Measurements from ENCODE around the gene B4GALT5.

The B4GALT5 gene

GRCh38 chr20:49597825-49598395 lies 115.8 kb downstream of the B4GALT5 start:
- no peaks in the 10 kb centered on the region for H4K20me1 ChIP-seq (ENCODE audit: insufficient read depth, low read length)
- H3K79me2 ChIP-seq (ENCODE audit: low read length), result no peaks in the 10 kb centered on the region
- TF ChIP-seq CTCF (IDR thresholded peaks at IDR 0.05; ENCODE audit: low read depth, low read length) (no peak), EZH2phosphoT487 (IDR thresholded peaks at IDR 0.05; ENCODE audit: low read depth) (no peak)
- 0 out of 2 replicates have a peak, but pooled peaks cover 4% of the 10 kb centered on the region for H3K9me3 ChIP-seq (ENCODE audit: insufficient read depth, low read length)
- no peak overlapping the region for H2AFZ ChIP-seq (ENCODE audit: low read depth, low read length)
- H3K4me1 ChIP-seq (ENCODE audit: low read length), result peaks cover 16% of the 10 kb centered on the region
- no peaks in the 10 kb centered on the region for H3K36me3 ChIP-seq (replicated peaks; ENCODE audit: low read depth, low read length)
- H3K27me3 ChIP-seq (ENCODE audit: low read depth, low read length), result no peaks in the 10 kb centered on the region
- no peak overlapping the region for H3K9ac ChIP-seq (ENCODE audit: low read length)
- H3K27ac ChIP-seq (ENCODE audit: low read length), result no peak overlapping the region
- no peak overlapping the region for H3K4me2 ChIP-seq (ENCODE audit: low read length)
- no peak overlapping the region for H3K4me3 ChIP-seq (ENCODE audit: low read length)

- no peaks in the 10 kb centered on the region for H4K20me1 ChIP-seq (ENCODE audit: insufficient read depth, low read length)
- H3K4me2 ChIP-seq (ENCODE audit: low read length), result no peak overlapping the region
- no peak overlapping the region for H3K4me3 ChIP-seq (ENCODE audit: low read length)
- 0 out of 2 replicates have a peak, but pooled peaks cover 5% of the 10 kb centered on the region for H3K27me3 ChIP-seq (ENCODE audit: low read depth, low read length)
- no peaks in the 10 kb centered on the region for H3K79me2 ChIP-seq (ENCODE audit: low read length)
- no peak for TF ChIP-seq EZH2phosphoT487 (IDR thresholded peaks at IDR 0.05; ENCODE audit: low read depth)
- TF ChIP-seq CTCF (IDR thresholded peaks at IDR 0.05; ENCODE audit: low read depth, low read length), result no peak
- peaks cover 16% of the 10 kb centered on the region for H3K4me1 ChIP-seq (ENCODE audit: low read length)
- no peak overlapping the region for H3K9ac ChIP-seq (ENCODE audit: low read length)
- H2AFZ ChIP-seq (ENCODE audit: low read depth, low read length), result no peak overlapping the region
- no peak overlapping the region for H3K27ac ChIP-seq (ENCODE audit: low read length)
- H3K9me3 ChIP-seq (ENCODE audit: insufficient read depth, low read length), result 0 out of 2 replicates have a peak, but pooled peaks cover 4% of the 10 kb centered on the region
- H3K36me3 ChIP-seq (replicated peaks; ENCODE audit: low read depth, low read length), result no peaks in the 10 kb centered on the region
These were observed 117.7 kb downstream of the B4GALT5 start for GRCh38 chr20:49595811-49596561.

GRCh38 chr20:49595346-49595745 lies 118.3 kb downstream of the B4GALT5 start:
- H4K20me1 ChIP-seq (ENCODE audit: insufficient read depth, low read length), result no peaks in the 10 kb centered on the region
- no peaks in the 10 kb centered on the region for H3K36me3 ChIP-seq (replicated peaks; ENCODE audit: low read depth, low read length)
- H3K4me3 ChIP-seq (ENCODE audit: low read length), result no peak overlapping the region
- H3K4me1 ChIP-seq (ENCODE audit: low read length), result peaks cover 16% of the 10 kb centered on the region
- TF ChIP-seq CTCF (IDR thresholded peaks at IDR 0.05; ENCODE audit: low read depth, low read length) (no peak), EZH2phosphoT487 (IDR thresholded peaks at IDR 0.05; ENCODE audit: low read depth) (no peak)
- H3K79me2 ChIP-seq (ENCODE audit: low read length), result no peaks in the 10 kb centered on the region
- H3K9me3 ChIP-seq (ENCODE audit: insufficient read depth, low read length), result 0 out of 2 replicates have a peak, but pooled peaks cover 4% of the 10 kb centered on the region
- no peak overlapping the region for H3K9ac ChIP-seq (ENCODE audit: low read length)
- no peak overlapping the region for H3K27ac ChIP-seq (ENCODE audit: low read length)
- no peak overlapping the region for H3K4me2 ChIP-seq (ENCODE audit: low read length)
- H2AFZ ChIP-seq (ENCODE audit: low read depth, low read length), result no peak overlapping the region
- H3K27me3 ChIP-seq (ENCODE audit: low read depth, low read length), result 0 out of 2 replicates have a peak, but pooled peaks cover 5% of the 10 kb centered on the region

- Histone ChIP-seq H3K27ac (ENCODE audit: low read length) (no peak overlapping the region), H3K27me3 (ENCODE audit: low read depth, low read length) (0 out of 2 replicates have a peak, but pooled peaks cover 5% of the 10 kb centered on the region), H3K79me2 (ENCODE audit: low read length) (no peaks in the 10 kb centered on the region), H3K36me3 (replicated peaks; ENCODE audit: low read depth, low read length) (no peaks in the 10 kb centered on the region), H3K4me2 (ENCODE audit: low read length) (no peak overlapping the region), H2AFZ (ENCODE audit: low read depth, low read length) (no peak overlapping the region), H3K9ac (ENCODE audit: low read length) (no peak overlapping the region), H3K4me1 (ENCODE audit: low read length) (peaks cover 16% of the 10 kb centered on the region), H3K9me3 (ENCODE audit: insufficient read depth, low read length) (0 out of 2 replicates have a peak, but pooled peaks cover 4% of the 10 kb centered on the region), H3K4me3 (ENCODE audit: low read length) (no peak overlapping the region), H4K20me1 (ENCODE audit: insufficient read depth, low read length) (no peaks in the 10 kb centered on the region)
- no peak for TF ChIP-seq CTCF (IDR thresholded peaks at IDR 0.05; ENCODE audit: low read depth, low read length)
- no peak for TF ChIP-seq EZH2phosphoT487 (IDR thresholded peaks at IDR 0.05; ENCODE audit: low read depth)
These were observed 118.8 kb downstream of the B4GALT5 start for GRCh38 chr20:49594931-49595315.

Measured in OCI-LY3 (cell line).